Left renal pelvis (tissue), 4 donors: Measurements from ENCODE around the gene RPS18. TPM values are rescaled to one million over a fixed set of nuclear protein-coding genes. Genes with fewer than 3 reads are reported as not detected.

ENCODE experiments used
- DNase-seq, 4 donors: peaks; one replicate each; pipeline ENCODE4 v3.0.0-alpha.2; 2013; ENCODE audit warnings: low read depth in 4 of 4, low spot score in 3 of 4
- polyA plus RNA-seq, 4 donors: library from polyadenylated mRNA; unstranded; fragments of 120-200 nt; gene quantifications; one replicate each; pipeline ENCODE4 v1.2.1, GENCODE V29; 2013; ENCODE audit not compliant: insufficient read length in 4 of 4

Gene RPS18
- polyA plus RNA-seq, 4 donors, result 2,948 to 3,391 (median 3,096) TPM

DNA sequence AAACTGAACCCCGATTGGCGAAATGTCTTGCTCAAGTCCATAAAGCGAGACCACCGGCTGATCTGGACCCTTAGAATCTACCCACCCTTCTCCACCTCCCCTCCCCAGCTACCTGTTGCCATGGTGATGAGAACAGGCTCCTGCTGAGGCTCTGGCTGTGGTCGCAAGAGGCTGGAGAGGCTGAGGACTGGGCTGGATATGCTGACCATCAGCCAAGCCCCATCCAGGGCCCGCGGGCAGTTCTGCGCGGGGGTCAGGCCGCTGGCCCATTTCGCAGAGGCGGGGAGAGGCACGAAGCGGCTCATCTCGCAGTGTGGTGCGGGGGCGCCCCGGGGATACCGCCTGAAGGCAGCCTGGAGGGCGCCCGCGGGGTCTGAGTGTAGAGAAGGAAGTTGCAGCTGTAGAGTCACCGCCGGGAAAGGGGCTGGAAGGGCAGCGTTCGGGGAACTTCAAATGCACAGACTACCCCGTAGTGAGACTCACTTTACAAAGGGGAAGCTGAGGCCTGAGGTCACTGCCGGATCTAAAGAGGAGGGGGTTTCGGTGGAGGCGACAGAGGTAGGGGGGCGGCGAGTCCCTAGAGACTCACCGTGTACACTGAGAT, 41.3 kb downstream of the RPS18 start:
- peak in 2 of 4 donors; percentile 18 to 21 for DNase-seq

DNA sequence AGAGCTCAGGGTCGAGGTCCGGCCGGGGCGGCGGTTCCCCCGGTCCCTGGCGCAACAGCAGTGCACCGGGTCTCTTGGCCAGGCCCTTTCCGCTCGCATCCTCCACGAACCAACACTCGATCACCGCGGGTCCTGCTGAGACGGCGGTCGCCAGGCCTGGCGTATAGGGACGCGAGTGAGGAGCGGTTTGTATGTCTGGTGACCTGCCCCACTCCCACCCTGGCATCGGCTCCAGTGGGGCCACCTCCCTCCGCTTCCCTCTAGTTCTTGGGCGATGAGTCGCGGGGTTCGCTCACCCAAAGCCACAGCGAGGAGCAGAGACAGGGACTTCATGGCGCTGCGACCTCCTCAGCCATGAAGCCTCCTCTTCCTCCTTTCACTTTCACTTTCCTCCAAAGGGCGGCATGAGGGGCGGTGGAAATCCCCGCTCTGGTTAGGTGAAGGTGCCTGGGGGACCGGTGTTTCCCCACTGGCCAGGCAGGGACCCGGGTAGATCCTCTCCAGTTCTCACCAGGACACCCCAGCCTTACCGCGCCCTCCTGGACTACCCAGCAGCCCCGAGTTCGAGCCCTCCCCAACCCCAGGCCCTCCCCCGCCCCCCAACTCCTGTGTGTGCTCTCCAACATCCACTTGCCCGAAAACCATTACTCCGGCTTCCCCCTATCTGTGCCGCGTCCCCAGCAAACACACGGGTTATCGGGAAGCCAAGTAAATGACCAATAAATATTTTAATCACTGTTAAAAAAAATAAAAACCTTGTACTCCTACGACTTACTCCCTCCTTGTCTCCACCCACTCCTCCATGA, 42.0 kb downstream of the RPS18 start, which contains the start of gene TAPBP:
TAPBP (minus strand) TSS at position 370 of the 806 bp plus-strand sequence; CDS start at position 333, 37 bp downstream.
- peak in 3 of 4 donors; percentile 44 to 54 (median 49) for DNase-seq

GRCh38 chr6:33314515-33314942, 42.7 kb downstream of the RPS18 start:
- peak in 2 of 4 donors; percentile 45 to 55 for DNase-seq

DNA sequence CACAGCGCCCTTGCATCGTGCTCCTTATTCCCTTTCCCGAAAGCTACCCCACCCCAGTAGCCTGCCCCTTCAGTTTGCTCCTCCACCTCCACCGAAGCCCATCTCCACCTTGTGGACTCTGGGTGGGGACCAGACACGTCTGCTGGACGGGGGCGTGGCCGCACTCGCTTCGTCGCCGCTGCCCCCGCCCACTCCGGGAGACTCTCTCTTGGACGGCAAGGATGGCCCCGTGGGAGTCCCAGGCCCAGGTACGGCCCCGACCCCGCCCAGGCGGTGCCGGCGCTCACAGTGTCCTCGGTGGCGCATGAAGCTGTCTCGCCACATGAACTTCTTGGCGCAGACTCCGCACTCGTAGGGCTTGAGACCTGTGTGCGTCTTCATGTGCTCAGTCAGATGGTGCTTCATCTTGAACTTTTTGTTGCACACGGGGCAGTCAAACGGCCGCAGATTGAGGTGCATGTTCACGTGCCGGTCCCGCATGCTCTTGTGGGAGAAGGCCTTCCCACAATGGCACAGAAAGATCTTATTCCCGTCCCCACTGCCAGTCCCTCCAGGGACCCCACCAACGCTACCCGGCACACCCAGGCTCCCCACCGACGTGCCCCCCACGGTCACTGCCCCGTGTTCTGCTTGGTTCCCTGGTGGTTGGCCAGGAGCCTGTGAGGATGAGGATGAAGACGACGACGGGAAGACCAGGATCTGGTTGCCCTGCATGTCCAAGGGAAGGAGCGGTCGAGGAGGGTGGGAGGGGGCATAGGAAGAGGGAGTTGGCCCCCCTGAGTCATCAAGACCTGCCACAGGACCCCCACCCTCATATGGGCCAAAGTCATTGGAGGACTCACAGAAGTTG, 43.3 kb downstream of the RPS18 start:
- no peak for DNase-seq

- no peak for DNase-seq
Observed at GRCh38 chr6:33315793-33316602, 44.1 kb downstream of the RPS18 start.

- DNase-seq, result no peak
Observed at GRCh38 chr6:33316603-33317418, 44.9 kb downstream of the RPS18 start.

GRCh38 chr6:33317419-33317668, 45.5 kb downstream of the RPS18 start:
- DNase-seq, result no peak

DNA sequence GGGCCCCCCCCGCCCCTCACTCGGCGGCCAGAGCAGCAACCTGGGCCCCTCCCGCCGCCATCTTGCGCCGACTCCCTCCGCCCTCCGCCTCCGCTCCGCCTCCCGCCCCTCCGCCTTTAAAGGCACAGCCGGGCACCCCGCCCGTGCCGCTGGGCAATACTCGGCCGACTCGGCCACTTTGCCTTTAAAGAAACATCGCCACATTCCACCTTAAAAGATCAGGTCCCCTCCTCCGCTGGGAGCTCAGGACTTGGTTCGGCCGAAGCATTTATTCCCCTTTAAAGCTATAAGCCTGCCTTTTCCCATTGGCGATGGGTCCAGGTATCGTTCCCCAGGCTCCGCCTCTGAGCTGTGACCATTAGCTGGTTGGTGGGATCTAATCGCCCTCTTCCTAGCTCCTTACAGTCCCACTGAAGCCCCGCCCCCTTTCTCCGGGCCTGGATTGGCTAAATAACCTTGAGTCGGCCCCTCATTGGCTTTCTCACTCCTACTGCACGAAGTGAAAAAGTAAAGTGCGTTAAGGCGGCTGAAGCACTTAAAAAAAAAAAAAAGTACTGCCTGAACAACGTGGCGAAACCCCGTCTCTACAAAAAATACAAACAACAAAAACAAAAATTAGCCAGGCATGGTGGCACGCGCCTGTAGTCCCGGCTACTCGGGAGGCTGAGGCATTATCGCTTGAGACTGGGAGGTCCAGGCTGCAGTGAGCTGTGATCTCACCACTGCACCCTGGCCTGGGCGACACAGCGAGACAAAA, 46.0 kb downstream of the RPS18 start, which contains the start of gene ZBTB22:
ZBTB22 (minus strand) TSS at position 76 of the 757 bp plus-strand sequence. CDS start 828 bp downstream, outside the sequence.
- DNase-seq, result peak; percentile 97 to 99 (median 98)

DNA sequence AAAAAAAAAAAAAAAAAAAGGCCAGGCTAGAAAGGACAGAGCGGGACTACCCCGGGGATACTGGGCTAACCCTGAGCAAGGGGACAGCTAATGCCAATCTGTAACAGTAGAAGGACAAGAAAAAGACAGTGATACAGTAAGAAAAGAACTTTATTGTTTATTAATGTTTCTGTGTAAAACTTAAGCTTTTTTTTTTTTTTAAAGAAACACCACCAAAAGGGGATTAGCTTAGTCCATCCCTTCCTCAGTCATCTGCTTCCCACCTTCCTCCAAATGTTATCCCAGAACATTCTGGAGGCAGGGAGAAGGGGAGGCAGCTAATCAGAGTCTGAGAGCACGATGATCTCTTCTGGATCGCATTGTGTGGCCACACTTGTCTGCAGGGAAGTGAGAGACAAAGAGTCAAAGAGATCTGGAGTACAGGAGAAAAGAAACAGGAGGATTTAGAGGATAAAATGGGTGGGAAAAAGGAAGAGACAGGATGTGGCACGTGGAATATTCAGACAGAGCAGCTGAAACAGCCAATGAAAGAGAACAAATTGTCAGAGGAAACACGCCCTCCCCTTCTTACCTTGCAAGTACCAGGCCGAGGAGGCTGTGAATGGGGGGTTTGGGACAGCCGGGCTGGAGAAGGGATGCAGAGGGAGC, 46.7 kb downstream of the RPS18 start:
- DNase-seq, result no peak

GRCh38 chr6:33319939-33320314, 48.1 kb downstream of the RPS18 start:
- no peak for DNase-seq

- DNase-seq, result no peak
Observed at GRCh38 chr6:33320315-33321181, 48.7 kb downstream of the RPS18 start.

- no peak for DNase-seq
Observed at GRCh38 chr6:33321227-33321626, 49.4 kb downstream of the RPS18 start.

DNA sequence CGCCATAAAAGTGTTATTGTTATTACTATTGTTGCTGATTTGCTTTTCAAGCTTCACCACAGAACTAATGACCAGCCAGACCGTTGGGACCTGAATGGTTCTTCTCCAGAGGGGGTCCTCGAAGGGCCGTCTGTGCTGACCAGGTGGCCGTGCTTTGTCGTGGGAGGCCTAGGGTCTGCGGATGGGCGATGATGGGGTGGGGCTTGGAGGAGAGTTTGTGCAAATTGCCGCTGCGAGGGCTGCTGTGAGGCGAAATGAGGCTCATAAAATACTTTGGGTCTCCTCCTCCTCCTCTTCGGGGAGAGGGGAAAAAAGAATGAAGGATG, 51.7 kb downstream of the RPS18 start:
- DNase-seq, result no peak

DNA sequence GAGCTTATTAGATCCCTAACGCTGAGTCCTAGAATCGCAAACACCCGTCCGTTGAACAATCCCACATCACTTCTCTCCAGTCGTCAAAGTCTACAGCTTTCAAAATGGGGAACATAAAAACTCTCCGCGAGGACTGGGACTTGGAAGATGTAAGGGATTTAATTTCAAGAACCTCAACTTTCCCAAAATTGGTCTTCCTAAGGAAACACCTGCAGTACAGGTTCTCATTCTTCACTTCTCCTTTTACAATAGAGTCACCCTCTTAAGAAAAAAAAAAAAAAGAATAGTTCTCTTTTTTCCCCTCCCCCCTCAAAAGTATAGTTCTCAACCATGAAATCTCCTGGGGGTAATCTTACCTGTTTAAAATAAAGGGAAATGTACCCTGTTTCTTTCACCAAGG, 52.2 kb downstream of the RPS18 start:
- no peak for DNase-seq
